HEK293 (cell line): ENCODE data around the gene LAMTOR2.

Experiments
- CTCF ChIA-PET: fragments of 350-600 bp; formaldehyde crosslinking; extraction: SDS; loops from one replicate; lab custom pipeline; 2021; ENCODE audit warnings: antibody characterized with exemption; lab: Yijun Ruan, JAX
- POLR2A ChIA-PET: fragments of 300-600 bp; formaldehyde crosslinking; extraction: SDS; loops from one replicate; lab custom pipeline; 2020; ENCODE audit warnings: antibody characterized with exemption, inconsistent platforms; lab: Yijun Ruan, JAX
- H3K27ac ChIP-seq: fragments of 200-500 bp; sonication (Bioruptor generic); 2 replicates; pipeline ENCODE4 v1.5.1; 2014; ENCODE audit warnings: low read depth, low read length, control low read depth, inconsistent platforms; ENCODE audit errors: extremely low read depth
- H3K36me3 ChIP-seq, 2 experiments: fragments of 200-500 bp in 1 of 2; sonication (Bioruptor generic) in 1 of 2; 1 replicate in 1 of 2; 2 replicates in 1 of 2; pipeline ENCODE4 v1.5.1; 2014 to 2017; ENCODE audit warnings: inconsistent platforms in 2 of 2, low read length in 2 of 2; ENCODE audit not compliant: control insufficient read depth in 2 of 2, insufficient read depth in 1 of 2
- H3K4me1 ChIP-seq: fragments of 200-500 bp; sonication (Bioruptor generic); 2 replicates; pipeline ENCODE4 v1.5.1; 2014; ENCODE audit warnings: mild to moderate bottlenecking, low read length, inconsistent platforms; ENCODE audit not compliant: control insufficient read depth, insufficient read depth
- H3K4me3 ChIP-seq: 2 replicates; pipeline ENCODE4 v1.5.1; 2011; ENCODE audit warnings: low read depth, mild to moderate bottlenecking, control low read depth, low read length, moderate library complexity
- H3K9me3 ChIP-seq: fragments of 200-500 bp; sonication (Bioruptor generic); 2 replicates; pipeline ENCODE4 v1.5.1; 2014; ENCODE audit warnings: low read depth, low read length, inconsistent platforms; ENCODE audit not compliant: control insufficient read depth, insufficient read depth
- IKZF3 ChIP-seq: fragments of 450-650 bp; IDR thresholded peaks from 2 replicates; pipeline ENCODE4 v1.5.0; 2018; ENCODE audit warnings: missing biosample characterization, mild to moderate bottlenecking, missing genetic modification characterization, moderate library complexity
- INSM2 ChIP-seq: fragments of 450-650 bp; formaldehyde crosslinking; IDR thresholded peaks from 2 replicates; pipeline ENCODE4 v1.5.1; 2016; ENCODE audit warnings: missing biosample characterization, missing genetic modification characterization
- PBX3 ChIP-seq: sonication (generic); formaldehyde crosslinking; IDR thresholded peaks from 2 replicates; pipeline ENCODE4 v1.8.1; 2022; ENCODE audit warnings: mild to moderate bottlenecking, moderate library complexity, missing genetic modification reagents
- ZBTB20 ChIP-seq: fragments of 450-650 bp; formaldehyde crosslinking; IDR thresholded peaks from 2 replicates; pipeline ENCODE4 v1.5.1; 2016; ENCODE audit warnings: missing biosample characterization, missing genetic modification characterization
- ZNF311 ChIP-seq: fragments of 450-650 bp; formaldehyde crosslinking; IDR thresholded peaks from 2 replicates; pipeline ENCODE4 v1.5.1; 2017; ENCODE audit warnings: missing biosample characterization, missing genetic modification characterization, borderline replicate concordance
- ZNF37A ChIP-seq: fragments of 450-650 bp; IDR thresholded peaks from 2 replicates; pipeline ENCODE4 v1.5.1; 2018; ENCODE audit warnings: missing biosample characterization, missing genetic modification characterization
- ZNF416 ChIP-seq: fragments of 450-650 bp; formaldehyde crosslinking; IDR thresholded peaks from 2 replicates; pipeline ENCODE4 v1.5.1; 2016; ENCODE audit warnings: missing biosample characterization, missing genetic modification characterization
- ZNF596 ChIP-seq: fragments of 450-650 bp; IDR thresholded peaks from 2 replicates; pipeline ENCODE4 v1.5.0; 2018; ENCODE audit warnings: missing biosample characterization, mild to moderate bottlenecking, missing genetic modification characterization, moderate library complexity
- ZNF837 ChIP-seq: fragments of 450-650 bp; formaldehyde crosslinking; IDR thresholded peaks from 2 replicates; pipeline ENCODE4 v1.5.1; 2016; ENCODE audit warnings: missing biosample characterization, missing genetic modification characterization

LAMTOR2 gene

GRCh38 chr1:156082309-156083091 is 27.9 kb downstream of the LAMTOR2 start, which contains the start of gene MEX3A (continued):
- peak; percentile 53; the same call in 1 of the 2 replicates for TF ChIP-seq INSM2 (tag by site-specific recombination)
- TF ChIP-seq, all 188 proteins: peak for 40

- Histone ChIP-seq H3K4me3 (no peak overlapping the region), H3K4me1 (peaks cover 3% of the 10 kb centered on the region; the same call in 1 of the 2 replicates), H3K27ac (no peak overlapping the region), H3K9me3 (no peaks in the 10 kb centered on the region), H3K36me3 (no peaks in the 10 kb centered on the region; a peak in 1 of 3 replicates)
- CTCF ChIA-PET = interaction anchor here (0.6 to 2.9 kb wide), 7 partner anchors 7 to 146 kb away, joined by 3 to 20 read pairs (median 8); partner anchors contain the start of gene LMNA
- POLR2A ChIA-PET = interaction anchor here (0.7 to 1.2 kb wide), 2 partner anchors 53 to 129 kb away, joined by 3 read pairs; partner anchors contain the start of gene PMF1
- TF ChIP-seq ZNF37A (no peak), ZNF416 (no peak), ZBTB20 (peak; percentile 43; the same call in 1 of the 2 replicates), ZNF837 (tag by site-specific recombination) (no peak), ZNF311 (tag by site-specific recombination) (no peak)
Observed at GRCh38 chr1:156083800-156084790, 29.5 kb downstream of the LAMTOR2 start.

GRCh38 chr1:156086256-156086662 is 31.7 kb downstream of the LAMTOR2 start:
- CTCF ChIA-PET = interaction anchor here (1.1 to 2.0 kb wide), 3 partner anchors 10 to 44 kb away, joined by 4 to 9 read pairs (median 5); no protein-coding TSS in a partner anchor
- TF ChIP-seq ZNF596 (tag by site-specific recombination) (peak; percentile 90), IKZF3 (tag by site-specific recombination) (no peak)
- POLR2A ChIA-PET = interaction anchor here (0.9 kb wide), 1 partner anchor 9 kb away, joined by 3 read pairs; no protein-coding TSS in a partner anchor
- H3K27ac ChIP-seq = no peak overlapping the region
- no peak overlapping the region for H3K4me3 ChIP-seq
- H3K4me1 ChIP-seq = no peaks in the 10 kb centered on the region; the same call in 1 of the 2 replicates
- H3K36me3 ChIP-seq = no peaks in the 10 kb centered on the region; a peak in 1 of 3 replicates
- H3K9me3 ChIP-seq = no peaks in the 10 kb centered on the region

- Histone ChIP-seq H3K36me3 (peaks cover 0 to 4% of the 10 kb centered on the region in 2 experiments; a peak in 2 of 3 replicates), H3K9me3 (no peaks in the 10 kb centered on the region), H3K4me1 (no peaks in the 10 kb centered on the region; the same call in 1 of the 2 replicates), H3K27ac (no peak overlapping the region), H3K4me3 (no peak overlapping the region)
- ChIA-PET POLR2A (no interaction called here), CTCF (interaction anchor here (0.6 to 22.5 kb wide), 17 partner anchors 10 to 291 kb away, joined by 3 to 1029 read pairs (median 5); partner anchors contain the start of gene LMNA)
- no peak for TF ChIP-seq PBX3 (CRISPR knock-in tag)
Observed at GRCh38 chr1:156089704-156090103, 35.1 kb downstream of the LAMTOR2 start.
